Activated T-cell treated with anti-CD3 and anti-CD28 coated beads for 4 hours (primary cell): Measurements from ENCODE around the gene RREB1.

Experiments used
- DNase-seq: peaks from one replicate; pipeline ENCODE4 v3.0.0-alpha.2; 2020

Gene RREB1

GRCh38 chr6:7196019-7196402 is 88.2 kb downstream of the RREB1 start:
- no peak for DNase-seq

- DNase-seq = no peak
These were observed 89.0 kb downstream of the RREB1 start for GRCh38 chr6:7196685-7197283.

- no peak for DNase-seq
These were observed 90.0 kb downstream of the RREB1 start for GRCh38 chr6:7197747-7198146.

- DNase-seq = no peak
These were observed 91.4 kb downstream of the RREB1 start for GRCh38 chr6:7198833-7199800.

GRCh38 chr6:7200598-7201443 is 93.1 kb downstream of the RREB1 start:
- no peak for DNase-seq

- no peak for DNase-seq
These were observed 93.6 kb downstream of the RREB1 start for GRCh38 chr6:7201444-7201731.

- DNase-seq = no peak
These were observed 94.2 kb downstream of the RREB1 start for GRCh38 chr6:7201732-7202541.

- DNase-seq = no peak
These were observed 95.2 kb downstream of the RREB1 start for GRCh38 chr6:7202950-7203349.

GRCh38 chr6:7203939-7204338 is 96.2 kb downstream of the RREB1 start:
- no peak for DNase-seq

- no peak for DNase-seq
These were observed 97.0 kb downstream of the RREB1 start for GRCh38 chr6:7204726-7205125.

GRCh38 chr6:7207720-7208119 is 100.0 kb downstream of the RREB1 start:
- DNase-seq = no peak

GRCh38 chr6:7213416-7213815 is 105.7 kb downstream of the RREB1 start:
- no peak for DNase-seq

- DNase-seq = no peak
These were observed 106.7 kb downstream of the RREB1 start for GRCh38 chr6:7214468-7214867.

GRCh38 chr6:7215131-7215530 is 107.4 kb downstream of the RREB1 start:
- DNase-seq = no peak

GRCh38 chr6:7215798-7216231 is 108.1 kb downstream of the RREB1 start:
- DNase-seq = no peak

GRCh38 chr6:7216941-7217621 is 109.3 kb downstream of the RREB1 start:
- no peak for DNase-seq

GRCh38 chr6:7218406-7218988 is 110.7 kb downstream of the RREB1 start:
- no peak for DNase-seq

GRCh38 chr6:7219310-7219709 is 111.5 kb downstream of the RREB1 start:
- no peak for DNase-seq

GRCh38 chr6:7222197-7222596 is 114.4 kb downstream of the RREB1 start:
- no peak for DNase-seq

- DNase-seq = no peak
These were observed 117.0 kb downstream of the RREB1 start for GRCh38 chr6:7224731-7225130.

GRCh38 chr6:7228662-7229375 is 121.1 kb downstream of the RREB1 start:
- DNase-seq = no peak
